DMS53 treated with DMSO at 0.1 percent for 48 hours (cell line): ENCODE data around the gene ZNF836.
A peak's percentile ranks its signal among the peaks of the same experiment; 100 is the strongest.
"Not testable (repeated sequence)": the region's sequence is repeated elsewhere in the genome, so short reads cannot be mapped to it uniquely, and the experiment has no call there.

Source experiments
- DNase-seq: peaks from one replicate; lab custom pipeline; 2025; ENCODE audit not compliant: unreplicated experiment; lab: John Stamatoyannopoulos, UW

Gene ZNF836

DNA sequence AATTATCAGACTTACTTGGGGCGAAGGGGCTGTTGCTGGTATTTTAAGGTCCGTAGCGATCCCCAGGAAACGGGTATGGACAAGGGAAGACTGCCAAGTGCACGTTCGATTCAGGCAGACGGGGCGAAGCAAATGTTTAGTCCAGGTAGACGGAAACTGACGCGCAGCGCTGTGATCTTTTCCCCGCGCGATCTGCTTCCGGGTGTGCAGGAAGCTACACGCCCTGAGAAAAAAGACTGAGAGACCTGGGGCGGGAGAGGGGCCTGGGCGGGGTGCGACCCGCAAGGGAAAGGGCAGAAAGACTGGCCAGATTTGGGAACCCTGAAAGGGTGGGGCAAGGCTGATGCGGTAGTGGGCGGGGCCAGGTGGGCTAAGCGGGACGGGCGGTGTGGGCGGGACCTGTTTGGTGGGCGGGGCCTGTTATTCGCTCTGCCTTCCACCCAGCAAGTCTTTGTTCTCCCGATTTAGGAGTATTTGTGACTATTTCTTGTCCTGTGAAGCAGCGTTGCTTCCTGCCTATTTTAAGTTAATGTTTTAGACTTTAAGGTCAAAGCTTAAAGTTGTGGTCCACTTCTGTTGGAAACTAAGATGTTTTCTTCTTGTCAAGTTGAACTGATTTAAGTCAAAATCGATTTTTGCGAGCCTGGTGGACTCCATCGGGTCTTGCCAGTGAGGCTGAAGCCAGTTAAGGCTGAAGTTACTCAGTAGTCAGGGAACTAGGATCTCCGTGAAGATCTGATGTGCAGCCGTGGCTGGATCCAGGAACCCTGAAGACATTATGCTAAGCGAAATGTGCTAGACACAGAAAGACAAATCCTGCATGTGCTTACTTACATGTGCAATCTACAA, at the start of gene ZNF836:
ZNF836 (minus strand) TSS at position 301 of the 849 bp plus-strand sequence. CDS start 3,549 bp downstream, outside the sequence.
- peak; percentile 59 for DNase-seq

DNA sequence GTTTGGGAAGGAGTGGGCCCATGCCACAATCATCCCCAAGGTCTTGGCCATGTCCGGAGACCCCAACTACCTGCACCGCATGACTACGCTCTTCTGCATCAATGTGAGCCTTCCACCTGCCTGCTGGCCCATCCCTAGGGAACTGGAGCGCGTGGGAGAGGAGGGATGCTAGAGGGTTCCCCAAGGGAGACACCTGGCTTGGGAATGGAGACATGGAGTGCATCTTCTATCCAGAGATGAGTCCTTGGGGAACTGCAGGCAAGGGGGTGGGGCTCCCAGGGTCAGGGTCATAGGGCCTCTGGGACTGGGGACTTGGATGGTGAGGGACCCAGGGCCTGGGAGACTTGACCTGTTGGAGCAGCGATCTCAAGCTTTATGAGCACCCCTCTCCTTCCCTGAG, 49.6 kb upstream of the ZNF836 start:
- DNase-seq: no peak

GRCh38 chr19:52219611-52220010, 48.2 kb upstream of the ZNF836 start:
- DNase-seq: no peak

- no peak for DNase-seq
Observed at GRCh38 chr19:52217576-52217975, 46.2 kb upstream of the ZNF836 start.

DNA sequence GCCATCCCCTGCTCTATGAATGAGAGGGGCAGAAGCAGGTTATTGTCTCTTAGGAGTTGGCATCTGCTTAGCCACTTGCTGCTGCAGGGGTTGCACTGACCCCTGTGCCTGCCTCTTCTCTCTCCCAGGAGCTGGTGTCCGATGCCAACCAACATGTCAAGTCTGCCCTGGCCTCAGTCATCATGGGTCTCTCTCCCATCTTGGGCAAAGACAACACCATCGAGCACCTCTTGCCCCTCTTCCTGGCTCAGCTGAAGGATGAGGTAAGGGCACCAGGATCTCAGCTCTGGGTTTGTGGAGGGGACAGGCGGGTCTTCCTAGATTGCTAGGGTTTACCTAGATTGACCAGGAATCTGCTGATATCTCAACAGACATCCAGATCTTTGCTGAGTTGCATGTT, 45.0 kb upstream of the ZNF836 start:
- no peak for DNase-seq

DNA sequence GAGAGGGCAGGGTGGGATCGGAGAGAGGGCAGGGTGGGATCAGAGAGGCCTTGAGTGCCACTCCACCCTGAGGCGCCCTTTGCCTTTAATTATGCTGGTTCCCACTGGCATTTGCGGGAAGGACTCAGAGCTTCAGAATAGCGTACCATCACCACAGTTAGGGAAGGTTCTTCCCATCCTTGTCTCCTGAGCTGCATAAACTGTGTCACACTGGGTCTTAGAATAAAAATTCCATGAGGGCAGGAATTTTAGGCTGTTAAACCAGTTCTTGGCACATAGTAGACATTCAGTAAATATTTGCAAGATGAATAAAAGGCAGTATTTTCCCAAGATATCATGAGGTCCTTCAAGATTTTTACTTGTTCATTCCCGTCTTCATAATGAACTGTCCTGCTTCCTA, 42.8 kb upstream of the ZNF836 start:
- DNase-seq: no peak

DNA sequence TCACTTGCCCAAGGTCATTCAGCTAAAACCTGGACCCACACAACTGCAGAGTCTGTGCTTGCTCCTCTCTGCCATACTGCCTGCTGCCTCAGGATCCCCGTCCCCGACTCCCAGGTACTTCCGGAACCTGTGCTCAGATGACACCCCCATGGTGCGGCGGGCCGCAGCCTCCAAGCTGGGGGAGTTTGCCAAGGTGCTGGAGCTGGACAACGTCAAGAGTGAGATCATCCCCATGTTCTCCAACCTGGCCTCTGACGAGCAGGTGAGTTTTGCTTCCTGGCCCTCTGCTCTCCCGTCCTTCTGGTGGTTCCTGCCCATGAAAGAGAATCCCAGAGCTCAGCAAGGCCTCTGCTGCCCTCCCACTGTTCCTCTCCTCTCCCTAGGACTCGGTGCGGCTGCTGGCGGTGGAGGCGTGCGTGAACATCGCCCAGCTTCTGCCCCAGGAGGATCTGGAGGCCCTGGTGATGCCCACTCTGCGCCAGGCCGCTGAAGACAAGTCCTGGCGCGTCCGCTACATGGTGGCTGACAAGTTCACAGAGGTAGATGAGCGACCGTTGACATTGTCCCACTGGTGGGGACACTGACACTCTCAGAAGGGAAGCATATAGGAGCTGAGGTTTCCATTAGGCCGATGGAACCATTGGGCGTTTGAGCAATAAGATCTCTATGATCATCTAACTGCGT, 41.3 kb upstream of the ZNF836 start:
- no peak for DNase-seq

- no peak for DNase-seq
Observed at GRCh38 chr19:52211926-52212571, 40.6 kb upstream of the ZNF836 start.

DNA sequence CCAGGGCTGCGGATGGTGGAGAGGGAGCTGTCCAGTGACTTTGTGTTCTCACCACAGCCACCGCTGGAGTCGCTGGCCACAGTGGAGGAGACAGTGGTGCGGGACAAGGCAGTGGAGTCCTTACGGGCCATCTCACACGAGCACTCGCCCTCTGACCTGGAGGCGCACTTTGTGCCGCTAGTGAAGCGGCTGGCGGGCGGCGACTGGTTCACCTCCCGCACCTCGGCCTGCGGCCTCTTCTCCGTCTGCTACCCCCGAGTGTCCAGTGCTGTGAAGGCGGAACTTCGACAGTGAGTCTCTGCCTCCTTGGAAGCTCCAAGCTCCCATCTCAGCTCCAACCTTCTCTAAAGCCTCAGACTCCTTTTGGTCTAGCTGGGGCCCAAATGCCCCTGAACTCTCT, 39.8 kb upstream of the ZNF836 start:
- DNase-seq: no peak

DNA sequence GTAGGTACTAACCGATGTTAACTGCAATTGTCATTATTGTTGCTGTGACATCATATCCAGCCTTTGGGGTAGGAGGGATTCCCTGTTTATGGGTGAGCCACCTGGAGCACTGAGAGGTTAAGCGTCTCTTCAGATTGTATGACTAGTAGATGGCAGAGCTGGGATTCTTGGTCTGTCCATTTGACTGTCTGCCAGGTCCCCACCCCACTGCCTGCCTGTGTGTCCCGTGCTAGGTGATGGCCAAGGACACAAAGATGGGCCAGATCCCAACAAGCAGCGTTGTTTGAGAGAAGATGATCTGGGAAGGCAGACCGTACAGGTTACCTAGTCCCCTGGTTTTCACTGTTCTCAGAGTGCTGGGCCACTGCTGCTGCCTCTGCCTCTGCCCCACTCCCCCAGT, 35.1 kb upstream of the ZNF836 start:
- DNase-seq: no peak

- DNase-seq: not testable (repeated sequence)
Observed at GRCh38 chr19:52200755-52201391, 29.5 kb upstream of the ZNF836 start.

GRCh38 chr19:52200044-52200443, 28.6 kb upstream of the ZNF836 start:
- no peak for DNase-seq

DNA sequence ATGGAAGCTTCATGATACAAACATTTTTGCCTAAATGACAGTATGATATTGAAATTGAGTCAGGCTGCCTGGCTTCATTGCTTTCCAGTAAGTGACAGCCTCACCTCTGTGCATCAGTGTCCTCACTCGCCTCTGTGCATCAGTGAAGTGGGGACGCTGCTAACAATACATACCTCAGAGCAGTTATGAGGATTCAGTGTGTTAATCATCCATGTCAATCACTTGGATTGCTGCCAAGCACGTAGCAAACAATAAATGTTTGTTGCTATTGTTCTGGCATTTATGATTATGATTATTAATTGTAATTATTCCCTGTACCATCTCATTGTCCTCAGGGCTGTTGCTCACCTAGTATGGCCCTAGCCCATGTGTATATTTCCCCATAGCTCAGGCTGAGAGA, 27.3 kb upstream of the ZNF836 start:
- no peak for DNase-seq

GRCh38 chr19:52197964-52198363, 26.5 kb upstream of the ZNF836 start:
- DNase-seq: no peak

- DNase-seq: no peak
Observed at GRCh38 chr19:52196256-52196967, 25.0 kb upstream of the ZNF836 start.

GRCh38 chr19:52191951-52192350, 20.5 kb upstream of the ZNF836 start:
- no peak for DNase-seq

DNA sequence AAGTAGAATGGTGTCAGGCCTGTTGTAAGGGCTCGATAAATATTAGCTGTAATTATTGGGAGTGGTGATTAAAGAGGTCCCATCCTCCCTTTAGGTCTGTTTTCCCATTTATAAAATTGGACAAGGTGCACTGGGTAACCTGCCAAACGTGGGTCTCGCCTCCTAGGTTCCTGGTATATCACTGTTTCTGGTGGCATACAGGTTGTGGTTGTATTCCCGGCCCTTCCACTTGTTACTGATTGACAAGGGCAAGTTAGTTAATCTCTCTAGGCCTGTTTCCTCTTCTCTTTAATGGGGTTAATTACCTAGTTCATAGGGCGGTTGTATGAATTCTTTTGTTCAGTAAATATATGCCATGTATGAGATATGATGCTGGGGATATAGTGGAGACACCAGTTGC, 20.0 kb upstream of the ZNF836 start:
- no peak for DNase-seq

DNA sequence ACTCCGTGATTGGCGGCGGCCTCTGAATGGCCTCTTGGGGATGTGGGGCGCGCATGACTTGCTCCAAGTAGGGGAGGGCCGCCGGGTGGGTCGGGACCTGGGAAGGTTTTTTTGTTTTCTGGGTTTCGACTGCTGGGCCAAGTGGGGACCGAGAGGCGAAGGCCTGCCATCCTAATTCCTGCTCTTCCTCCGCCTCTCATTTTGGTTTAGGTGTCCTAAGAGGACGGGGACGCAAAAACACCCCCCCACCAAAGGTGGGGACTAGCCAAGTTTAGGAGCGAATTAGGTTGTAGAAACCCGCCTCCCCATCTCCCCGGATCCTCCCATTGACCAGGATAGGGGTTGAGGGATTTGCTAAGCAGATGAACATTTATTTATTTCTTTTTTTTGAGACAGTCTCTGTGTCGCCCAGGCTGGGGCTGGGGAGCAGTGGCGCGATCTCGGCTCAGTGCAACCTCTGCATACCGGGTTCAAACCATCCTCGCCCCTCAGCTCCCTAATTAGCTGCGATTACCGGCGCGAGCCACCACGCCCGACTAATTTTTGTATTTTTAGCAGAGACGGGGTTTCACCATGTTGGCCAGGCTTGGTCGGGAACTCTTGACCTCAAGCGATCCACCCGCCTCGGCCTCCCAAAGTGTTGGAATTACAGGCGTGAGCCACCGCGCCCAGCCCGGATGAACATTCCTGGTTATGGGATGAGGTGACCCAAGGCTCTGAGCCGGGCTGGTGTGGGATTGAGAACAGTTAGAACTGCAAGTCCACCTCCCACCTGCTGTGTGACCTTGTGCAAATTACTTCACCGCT, 19.3 kb upstream of the ZNF836 start:
- no peak for DNase-seq

DNA sequence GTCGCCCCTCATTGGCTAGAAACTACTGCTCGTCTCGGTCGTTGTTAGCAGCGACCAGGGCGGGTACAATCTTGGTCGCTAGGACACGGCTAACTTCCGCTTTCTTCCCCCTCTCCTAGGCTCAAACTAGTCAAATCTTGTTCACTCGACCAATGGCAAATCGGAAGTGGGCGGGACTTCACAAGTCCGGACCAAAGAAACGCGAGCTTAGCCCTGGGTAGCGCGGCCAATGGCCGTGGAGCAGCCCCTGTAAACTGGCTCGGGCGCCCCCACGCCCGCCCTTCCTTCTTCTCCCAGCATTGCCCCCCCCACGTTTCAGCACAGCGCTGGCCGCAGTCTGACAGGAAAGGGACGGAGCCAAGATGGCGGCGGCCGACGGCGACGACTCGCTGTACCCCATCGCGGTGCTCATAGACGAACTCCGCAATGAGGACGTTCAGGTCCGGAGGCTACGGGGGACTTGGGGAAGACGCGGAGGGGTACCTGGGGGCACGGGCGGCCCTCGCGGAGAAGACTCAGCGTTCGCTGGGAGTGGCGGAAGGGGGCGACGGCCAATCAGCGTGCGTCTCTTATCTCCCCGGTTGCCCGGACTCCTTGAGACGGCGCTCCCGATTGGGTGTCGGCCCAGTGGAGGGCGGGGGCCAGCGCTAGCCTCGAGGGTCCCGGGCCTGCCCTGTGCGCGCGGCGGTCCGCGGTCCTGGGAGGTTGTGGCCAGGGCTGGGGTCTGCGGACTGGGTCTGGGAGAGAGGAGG, 18.5 kb upstream of the ZNF836 start, which contains the start of gene PPP2R1A:
PPP2R1A (plus strand) TSS at position 318 of the 752 bp plus-strand sequence; CDS start at position 363, 45 bp downstream.
- peak; percentile 99 for DNase-seq
